Measurements from ENCODE around the gene PRPF6.

PRPF6 gene

GRCh38 chr20:64021124-64021975, 40.4 kb downstream of the PRPF6 start:
- no peak for DNase-seq

- DNase-seq = no peak
Measured at GRCh38 chr20:64022671-64023360, 41.9 kb downstream of the PRPF6 start.

DNA sequence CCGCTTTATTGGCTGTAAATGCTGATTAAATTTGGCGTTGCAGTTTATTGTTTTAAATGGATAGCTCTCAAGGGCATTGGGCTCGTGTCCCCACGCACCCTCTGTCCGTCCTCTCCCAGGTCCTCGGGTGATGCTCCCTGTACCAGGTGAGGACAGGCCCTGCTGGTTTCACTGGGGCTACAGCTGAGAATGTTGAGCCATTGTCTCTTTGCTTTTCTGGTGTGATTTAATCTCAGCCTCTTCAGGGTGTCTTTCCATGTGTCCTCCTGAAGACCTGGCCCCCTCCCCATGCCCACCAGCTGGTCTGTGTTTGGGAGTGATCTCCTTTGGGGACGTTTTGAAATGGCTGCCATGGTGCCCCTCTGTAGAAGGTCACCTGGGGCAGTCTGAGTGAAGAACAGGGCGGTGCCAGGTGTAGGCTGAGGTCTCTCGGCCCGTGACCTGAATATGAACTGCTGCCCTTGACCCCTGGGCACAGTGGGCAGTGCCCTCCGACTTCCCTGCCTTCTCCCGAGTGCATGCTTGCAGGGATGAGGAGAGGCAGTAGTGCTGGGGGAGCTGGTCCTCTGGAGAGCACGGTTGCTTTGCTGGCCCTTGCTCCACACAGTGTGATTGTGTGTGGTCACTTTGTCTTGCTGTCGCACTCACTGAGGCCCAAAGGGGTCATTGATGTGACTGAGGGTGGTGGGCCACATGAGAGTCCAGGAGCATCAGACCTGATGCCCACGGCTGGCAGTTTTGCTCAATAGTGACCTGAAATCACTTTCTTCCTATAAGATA, 42.6 kb downstream of the PRPF6 start:
- DNase-seq = no peak

- DNase-seq = no peak
Measured at GRCh38 chr20:64024141-64024990, 43.4 kb downstream of the PRPF6 start.

DNA sequence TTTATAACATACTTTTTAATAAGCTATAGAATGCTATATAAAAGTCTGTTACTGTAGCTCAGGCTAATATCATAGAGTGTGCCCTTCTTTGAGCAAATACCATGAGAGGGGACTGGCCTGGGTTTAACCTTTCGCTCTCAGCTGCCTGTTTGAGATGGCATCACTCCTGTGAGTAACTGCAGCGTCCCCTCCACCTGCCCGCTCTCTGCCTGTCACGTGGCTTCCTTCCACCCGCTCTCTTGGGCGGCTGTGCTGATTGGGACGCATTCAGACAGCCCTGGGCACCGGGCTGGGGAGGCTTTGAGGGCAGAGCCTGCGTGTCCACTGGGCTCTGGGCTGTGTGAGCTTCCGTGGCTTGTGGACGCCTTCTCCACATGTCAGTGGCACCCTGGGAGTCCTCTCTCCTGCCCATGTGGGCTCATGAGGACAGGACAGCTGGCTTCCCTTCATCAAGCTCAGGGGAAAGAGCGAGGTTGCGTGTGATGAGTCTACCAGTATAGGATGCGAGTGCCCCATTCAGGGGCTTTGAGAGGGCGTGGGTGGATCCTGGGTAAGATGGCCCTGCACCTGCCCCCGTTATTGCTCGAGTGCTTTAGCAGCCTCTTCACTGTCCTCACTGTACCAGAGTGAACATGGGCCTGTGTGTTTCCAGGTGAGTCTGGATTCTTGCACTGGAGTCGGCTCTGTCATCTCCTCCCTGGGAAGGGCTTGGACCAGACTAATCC, 44.3 kb downstream of the PRPF6 start:
- DNase-seq = no peak

- DNase-seq = no peak
Measured at GRCh38 chr20:64025826-64026412, 45.0 kb downstream of the PRPF6 start.

DNA sequence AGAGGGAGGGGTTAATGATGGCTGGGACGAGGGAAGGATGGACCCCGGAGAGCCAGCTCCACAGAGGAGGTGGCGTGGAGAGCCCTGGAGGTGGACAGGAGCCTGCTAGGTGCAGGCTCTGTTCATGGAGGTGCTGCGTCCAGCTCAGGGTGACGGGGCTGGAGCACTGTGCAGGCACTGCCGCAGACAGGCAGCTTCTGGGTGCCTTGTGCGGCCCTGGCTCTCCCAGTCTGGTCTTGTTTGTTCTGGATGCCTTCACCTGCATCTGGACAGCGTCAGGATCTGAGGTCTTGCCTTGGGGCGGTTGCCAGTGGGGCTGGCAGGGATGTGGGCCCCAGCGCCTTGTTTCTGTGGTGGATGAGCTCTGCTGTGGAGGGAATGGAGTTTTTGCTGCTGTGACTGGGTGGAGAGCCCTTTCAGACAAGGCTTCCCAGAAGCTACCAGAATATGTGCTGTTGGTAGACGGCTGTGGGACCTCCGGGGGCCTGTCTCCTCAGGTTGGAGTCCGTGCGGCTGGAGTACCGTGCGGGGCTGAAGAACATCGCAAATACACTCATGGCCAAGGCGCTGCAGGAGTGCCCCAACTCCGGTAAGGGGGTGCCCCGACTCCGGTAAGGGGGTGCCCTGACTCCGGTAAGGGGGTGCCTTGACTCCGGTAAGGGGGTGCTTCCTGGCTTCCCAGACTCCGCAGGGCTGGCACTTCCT, 47.2 kb downstream of the PRPF6 start:
- DNase-seq = no peak

GRCh38 chr20:64029293-64030117, 48.6 kb downstream of the PRPF6 start:
- no peak for DNase-seq

DNA sequence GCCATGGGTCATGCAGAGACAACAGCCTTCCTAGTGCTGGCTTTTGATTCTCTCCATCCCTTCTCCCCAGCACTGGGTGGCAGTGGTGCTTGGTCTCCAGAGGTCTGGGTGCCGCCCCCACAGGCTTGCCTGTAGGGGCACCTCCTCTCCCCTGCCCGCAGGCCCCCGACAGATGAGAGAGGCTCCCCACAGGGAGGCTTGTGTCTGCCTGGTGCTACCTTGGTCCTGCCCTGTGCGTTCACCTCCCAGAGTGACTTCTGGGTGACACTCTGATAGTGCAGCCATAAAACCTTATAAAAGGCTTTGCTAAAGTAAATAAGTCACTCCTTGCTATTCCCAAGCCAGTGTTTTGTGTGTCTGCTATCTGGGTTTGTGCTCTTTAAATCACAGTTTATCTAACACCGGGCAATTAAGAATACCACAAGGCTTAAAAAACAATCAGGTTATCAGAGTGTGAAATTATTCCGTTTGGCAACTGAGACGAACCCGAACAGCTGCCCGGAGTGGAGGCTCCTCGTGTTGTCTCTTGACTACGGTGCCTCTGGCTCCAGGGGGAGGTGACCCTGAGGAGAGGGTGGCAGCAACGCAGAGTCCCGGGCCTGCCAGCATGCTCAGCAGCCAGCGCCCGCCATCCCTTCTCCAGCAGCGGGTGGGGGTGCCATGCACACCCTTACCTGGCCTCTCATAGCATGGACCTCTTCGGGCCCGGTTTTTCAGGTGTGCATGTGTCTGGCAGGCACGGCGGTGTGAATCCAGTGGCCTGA, 49.6 kb downstream of the PRPF6 start:
- DNase-seq = no peak

GRCh38 chr20:64031822-64032314, 50.9 kb downstream of the PRPF6 start:
- no peak for DNase-seq

DNA sequence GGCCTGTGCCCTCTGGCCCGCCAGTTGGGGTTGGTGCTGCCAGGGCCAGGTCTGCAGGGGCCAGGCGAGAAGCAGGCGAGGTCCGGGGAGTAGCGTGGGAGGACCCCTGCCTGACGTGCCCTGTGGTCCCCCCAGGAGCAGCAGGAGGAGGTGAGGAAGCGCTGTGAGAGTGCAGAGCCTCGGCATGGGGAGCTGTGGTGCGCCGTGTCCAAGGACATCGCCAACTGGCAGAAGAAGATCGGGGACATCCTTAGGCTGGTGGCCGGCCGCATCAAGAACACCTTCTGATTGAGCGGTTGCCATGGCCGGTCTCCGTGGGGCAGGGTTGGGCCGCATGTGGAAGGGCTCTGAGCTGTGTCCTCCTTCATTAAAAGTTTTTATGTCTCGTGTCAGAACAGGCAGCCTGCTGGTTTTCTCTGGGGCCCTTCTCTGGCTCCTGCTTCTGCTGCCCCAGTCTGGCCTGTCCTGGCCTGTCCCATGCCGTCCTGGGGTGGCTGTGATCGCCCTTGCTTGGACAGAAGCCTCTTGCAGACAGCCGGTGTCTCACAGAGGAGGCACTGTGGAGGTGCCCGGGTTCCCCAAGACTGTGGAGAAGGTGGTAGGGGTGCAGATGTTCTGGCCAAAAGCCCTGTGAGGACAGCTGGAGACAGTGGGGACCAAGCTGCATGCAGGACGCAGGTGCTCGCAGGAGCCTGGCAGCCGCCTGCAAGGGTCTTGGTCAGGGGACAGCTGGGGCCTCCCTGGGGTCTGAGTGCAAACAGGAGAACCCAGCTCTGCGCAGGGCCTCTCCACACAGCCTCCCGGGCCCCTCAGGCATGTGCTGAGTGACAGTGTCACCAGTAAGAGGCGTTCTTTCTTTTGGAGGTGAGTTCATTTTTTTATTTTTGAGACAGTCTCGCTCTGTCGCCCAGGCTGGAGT, 52.0 kb downstream of the PRPF6 start:
- no peak for DNase-seq

- no peak for DNase-seq
Measured at GRCh38 chr20:64033981-64034493, 53.1 kb downstream of the PRPF6 start.

DNA sequence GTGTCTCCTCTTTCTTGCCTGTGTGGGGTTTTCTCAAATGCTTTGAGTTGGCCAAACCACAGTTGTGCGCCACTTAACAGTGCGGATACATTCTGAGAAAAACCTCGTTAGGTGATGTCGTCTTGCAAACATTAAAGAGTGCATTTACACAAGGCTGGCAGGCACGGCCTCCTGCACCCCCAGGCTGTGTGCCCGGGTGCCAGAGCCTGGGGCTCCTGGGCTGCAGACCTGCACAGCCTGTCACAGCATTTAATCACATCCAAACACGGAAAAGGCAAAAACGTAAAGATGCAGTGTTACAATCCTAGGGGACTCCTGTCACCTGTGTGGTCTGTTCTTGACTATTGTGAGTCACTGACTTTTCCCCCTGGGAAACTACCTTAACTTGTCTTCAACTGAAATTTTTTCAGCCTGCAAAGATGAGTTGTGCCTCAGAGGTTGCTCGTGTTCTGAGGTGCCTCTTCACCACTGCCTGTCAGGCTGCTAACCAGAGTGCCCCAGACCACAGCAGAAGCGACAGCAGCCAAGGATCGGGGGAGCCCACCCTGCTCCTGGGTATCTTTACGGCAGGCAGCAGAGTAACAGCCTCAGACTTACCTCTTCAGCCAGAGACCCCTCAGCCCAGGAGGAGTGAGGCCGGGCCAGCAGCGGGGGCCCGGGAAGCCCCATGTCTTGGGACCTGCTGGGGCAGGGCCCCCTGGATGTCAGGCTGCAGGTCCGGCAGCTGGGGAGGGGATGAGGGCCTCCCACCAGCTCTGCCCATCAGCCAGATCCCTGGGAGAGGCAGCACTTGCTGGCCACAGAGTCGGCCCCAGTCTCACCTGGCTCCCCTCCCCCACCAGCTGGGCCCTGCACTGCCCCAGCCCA, 54.4 kb downstream of the PRPF6 start:
- DNase-seq = no peak

GRCh38 chr20:64035933-64036345, 55.0 kb downstream of the PRPF6 start, which contains the start of gene C20orf204:
Gene C20orf204, plus strand, starts transcription at chr20:64036182. Its CDS starts 142 bp downstream, at chr20:64036324.
- no peak for DNase-seq

DNA sequence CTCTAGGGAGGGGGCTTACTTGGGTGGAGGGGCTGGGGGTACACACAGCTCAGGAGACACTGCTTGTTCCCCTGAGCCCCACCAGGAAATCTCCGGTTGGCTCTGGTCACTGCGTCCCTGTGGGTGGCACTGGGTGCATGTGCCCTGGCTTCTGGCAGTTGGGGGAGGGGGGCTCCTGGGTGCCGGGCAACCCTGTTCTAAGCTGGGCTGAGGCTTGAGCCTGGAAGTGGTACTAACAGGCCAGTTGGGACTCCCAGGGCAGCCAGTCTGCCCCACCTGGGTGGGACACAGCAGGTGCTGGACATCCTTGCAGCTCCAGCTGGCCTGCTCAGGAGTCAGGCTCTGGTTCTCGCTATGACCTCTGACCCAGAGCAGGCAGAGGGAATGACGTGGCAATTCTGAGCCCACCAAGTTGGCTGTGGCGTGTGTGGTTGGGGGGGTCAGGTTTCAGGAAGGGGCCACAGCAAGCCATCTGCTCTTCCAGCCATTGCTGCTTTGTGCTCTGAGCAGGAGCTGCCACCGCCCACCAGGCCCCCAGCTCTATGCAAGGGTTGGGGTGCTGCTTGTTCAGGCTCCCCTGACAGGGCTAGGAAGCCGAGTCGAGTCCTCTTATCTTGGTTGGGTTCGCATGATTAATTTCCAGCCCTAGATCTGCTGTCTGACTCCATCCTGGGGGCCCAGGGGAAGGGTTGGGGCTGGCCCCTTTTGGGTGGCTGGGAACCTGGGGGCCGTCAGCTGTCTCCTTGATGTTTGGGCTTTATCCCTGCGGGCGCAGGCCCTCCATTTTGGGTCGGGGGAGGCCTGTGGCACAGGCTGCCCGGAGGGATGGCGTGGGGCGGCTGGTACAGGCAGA, 55.6 kb downstream of the PRPF6 start:
- DNase-seq = no peak

DNA sequence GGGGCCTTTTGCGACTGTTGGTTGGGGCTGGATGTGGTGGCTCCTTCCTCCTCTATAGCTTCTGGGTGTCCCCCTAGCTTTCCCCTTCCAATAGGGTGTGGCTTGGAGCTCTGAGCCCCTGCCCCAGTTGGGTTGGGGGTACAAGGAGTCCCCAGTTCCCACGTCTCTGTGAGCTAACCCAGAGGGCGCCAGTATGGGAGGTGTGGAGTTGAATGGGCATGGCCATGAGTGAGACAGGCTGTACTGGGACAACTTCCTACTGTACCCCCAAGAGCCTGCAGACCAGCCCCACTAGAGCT, 56.2 kb downstream of the PRPF6 start:
- DNase-seq = no peak
